Cardiac septum (tissue), 1 donor: Measurements from ENCODE around the gene NMNAT2. TPM values are rescaled to one million over a fixed set of nuclear protein-coding genes. Genes with fewer than 3 reads are reported as not detected.

Experiments used
- DNase-seq: peaks from one replicate; pipeline ENCODE4 v3.0.0-alpha.2; 2020; ENCODE audit warnings: low spot score
- intact Hi-C: fragments of 100-400 bp; cut with DNase I; formaldehyde crosslinking; loops from one replicate; pipeline ENCODE4 v1.14.0; 2022
- total RNA-seq: library from RNA; stranded (reverse); fragmentation: NEBNext Ultra II Directional; extraction: Animal tissue kit (Norgen Biotek cat#: 25700); gene quantifications from one replicate; pipeline ENCODE4 v1.2.1, GENCODE V29; 2021
- donor health status: DM: no; HTN: no; CAD: no.

The NMNAT2 gene
- total RNA-seq, 1 donor from 2014 or later = 1.9 TPM

GRCh38 chr1:183212870-183213269, 205.3 kb downstream of the NMNAT2 start:
- intact Hi-C loops = no loop called here
- DNase-seq = no peak

- DNase-seq = no peak
- intact Hi-C loops = no loop called here
Observed at GRCh38 chr1:183210681-183211080, 207.5 kb downstream of the NMNAT2 start.

- no peak for DNase-seq
- intact Hi-C loops = no loop called here
Observed at GRCh38 chr1:183209533-183210158, 208.5 kb downstream of the NMNAT2 start.

GRCh38 chr1:183206538-183207122, 211.6 kb downstream of the NMNAT2 start:
- intact Hi-C loops = no loop called here
- no peak for DNase-seq

- no peak for DNase-seq
- intact Hi-C loops = no loop called here
Observed at GRCh38 chr1:183205196-183205781, 212.9 kb downstream of the NMNAT2 start.

- DNase-seq = no peak
- intact Hi-C loops = no loop called here
Observed at GRCh38 chr1:183203094-183203493, 215.1 kb downstream of the NMNAT2 start.

GRCh38 chr1:183200451-183200850, 217.7 kb downstream of the NMNAT2 start:
- intact Hi-C loops = no loop called here
- no peak for DNase-seq

GRCh38 chr1:183199304-183199703, 218.9 kb downstream of the NMNAT2 start:
- intact Hi-C loops = no loop called here
- no peak for DNase-seq

GRCh38 chr1:183198463-183198862, 219.7 kb downstream of the NMNAT2 start:
- intact Hi-C loops = no loop called here

More at GRCh38 chr1:183198463-183198862, 219.7 kb downstream of the NMNAT2 start:
- no peak for DNase-seq

Other genes starting within 250 kb of the NMNAT2 start
- 0.40 TPM for gene LAMC2, start 232.1 kb downstream of the NMNAT2 start, total RNA-seq
- gene SMG7, start 54.1 kb upstream of the NMNAT2 start, total RNA-seq = 40.2 TPM
- 4.5 TPM for gene NCF2, start 172.1 kb upstream of the NMNAT2 start, total RNA-seq
- 49.8 TPM for gene ARPC5, start 217.4 kb upstream of the NMNAT2 start, total RNA-seq
- gene APOBEC4, start 234.9 kb upstream of the NMNAT2 start, total RNA-seq = not detected